ENCODE measurements around the gene ZYG11B.

Gene ZYG11B

DNA sequence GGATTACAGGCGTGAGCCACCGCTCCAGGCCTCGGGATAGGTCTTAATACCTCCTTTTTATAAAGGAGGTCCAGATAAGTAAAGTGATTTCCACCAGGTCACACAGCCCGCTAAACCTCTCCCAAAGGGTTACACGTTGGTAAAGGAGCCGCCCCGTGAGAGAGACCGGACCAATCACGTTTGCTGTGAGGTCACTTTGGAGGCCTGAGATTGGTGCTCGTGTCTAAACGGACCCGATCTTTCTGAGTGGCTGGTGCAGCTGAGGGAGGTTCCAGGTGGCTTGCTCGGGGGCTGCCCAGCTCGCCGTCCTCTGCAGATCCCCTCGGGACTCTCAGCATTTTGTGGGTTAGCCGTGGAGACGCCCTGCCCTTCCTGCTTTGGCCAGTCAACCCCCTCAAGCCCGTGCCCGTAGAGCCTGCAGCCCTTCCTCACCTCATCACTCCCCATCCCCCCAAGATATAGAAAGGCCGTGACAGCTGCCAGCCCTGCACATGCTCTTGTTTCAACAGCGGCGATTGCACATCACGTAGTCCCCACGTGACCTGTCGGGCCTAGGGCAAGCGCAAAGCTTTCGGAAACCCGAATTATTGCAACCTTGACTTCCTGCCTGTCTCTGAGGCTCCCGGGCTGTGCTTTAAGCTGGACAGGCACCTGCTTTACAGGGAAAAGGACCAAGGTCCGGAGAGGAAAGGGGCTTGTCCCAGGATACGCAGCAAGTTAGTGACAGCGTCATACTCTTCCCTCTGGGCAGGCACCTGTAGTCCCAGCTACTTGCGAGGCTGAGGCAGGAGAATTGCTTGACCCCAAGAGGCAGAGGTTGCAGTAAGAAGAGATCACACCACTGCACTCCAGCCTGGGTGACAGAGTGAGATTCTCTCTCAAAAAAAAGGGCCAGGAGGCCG lies 23.1 kb upstream of the ZYG11B start:
- no peak for TF ChIP-seq GATA3 (IDR thresholded peaks at IDR 0.05; ENCODE audit: low read depth, low read length)
- no peak; the same call in 1 of the 2 replicates for TF ChIP-seq GATA2 (IDR thresholded peaks at IDR 0.05; ENCODE audit: low read depth, low read length)

DNA sequence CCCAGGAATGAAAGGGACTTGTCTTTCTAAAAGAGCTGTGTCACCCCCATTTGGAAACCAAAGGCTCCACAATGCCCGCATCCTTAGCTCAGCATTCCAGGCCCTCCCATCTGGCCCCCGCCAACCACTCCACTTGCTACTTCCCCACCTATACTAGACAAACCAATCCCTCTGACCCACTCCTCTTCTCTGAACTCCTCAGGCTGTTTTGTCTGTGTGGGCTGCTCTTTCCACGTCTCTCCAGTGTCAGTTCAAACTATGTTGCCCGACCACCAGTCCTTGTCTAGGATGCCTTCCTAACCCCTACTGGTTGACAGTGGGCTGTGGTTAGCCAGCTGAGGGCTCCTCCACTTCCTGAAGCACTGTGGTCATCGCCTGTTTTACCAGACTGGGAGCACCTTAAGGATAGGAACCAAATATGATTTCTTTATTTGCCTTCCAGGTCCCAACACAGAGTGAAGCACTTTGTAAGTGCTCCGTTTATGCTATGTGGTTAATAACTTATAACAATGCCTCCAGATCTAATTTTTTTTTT lies 20.1 kb upstream of the ZYG11B start:
- TF ChIP-seq GATA3 (IDR thresholded peaks at IDR 0.05; ENCODE audit: low read depth, low read length) (no peak), GATA2 (IDR thresholded peaks at IDR 0.05; ENCODE audit: low read depth, low read length) (no peak)

DNA sequence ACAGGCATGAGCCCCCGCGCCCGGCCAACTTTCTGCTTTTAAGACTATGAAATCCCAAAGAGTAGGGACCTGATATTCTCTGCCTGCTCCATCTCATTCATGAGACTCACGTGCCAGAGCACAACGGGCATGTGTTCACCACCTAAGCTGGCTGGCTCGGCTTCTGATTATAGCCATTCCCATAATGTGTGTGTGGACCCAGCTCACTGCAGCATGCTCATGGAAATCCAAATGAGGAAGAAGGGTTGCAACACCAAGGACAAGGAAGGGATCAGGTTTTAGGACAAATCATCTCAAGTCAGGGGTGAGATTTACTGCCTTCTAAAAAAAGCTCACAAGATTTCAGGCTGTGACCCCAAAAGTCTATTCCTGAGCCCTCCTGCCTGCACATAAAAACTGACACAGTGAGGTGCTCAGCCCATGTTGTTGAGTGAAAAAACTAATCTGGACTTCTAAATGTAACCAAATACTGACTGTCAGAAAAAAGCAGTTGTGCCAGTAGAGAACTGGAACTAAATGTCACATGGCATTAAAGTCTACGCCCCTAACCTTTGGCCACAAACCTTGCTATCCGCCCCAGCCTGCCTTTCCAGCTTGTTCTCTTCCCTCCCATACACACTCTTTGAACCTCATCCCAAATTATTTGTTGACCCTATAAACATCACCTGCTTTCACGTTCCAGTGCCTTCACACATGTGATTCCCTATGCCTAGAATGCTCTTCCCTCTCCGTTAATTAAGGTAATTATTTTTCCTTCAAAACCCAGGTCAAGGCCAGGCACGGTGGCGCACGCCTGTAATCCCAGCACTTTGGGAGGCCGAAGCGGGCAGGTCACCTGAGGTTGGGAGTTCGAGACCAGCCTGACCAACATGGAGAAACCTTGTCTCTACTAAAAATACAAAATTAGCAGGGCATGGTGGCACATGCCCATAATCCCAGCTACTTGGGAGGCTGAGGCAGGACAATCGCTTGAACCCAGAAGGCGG lies 19.0 kb upstream of the ZYG11B start:
- TF ChIP-seq GATA3 (IDR thresholded peaks at IDR 0.05; ENCODE audit: low read depth, low read length) (no peak), GATA2 (IDR thresholded peaks at IDR 0.05; ENCODE audit: low read depth, low read length) (no peak)

DNA sequence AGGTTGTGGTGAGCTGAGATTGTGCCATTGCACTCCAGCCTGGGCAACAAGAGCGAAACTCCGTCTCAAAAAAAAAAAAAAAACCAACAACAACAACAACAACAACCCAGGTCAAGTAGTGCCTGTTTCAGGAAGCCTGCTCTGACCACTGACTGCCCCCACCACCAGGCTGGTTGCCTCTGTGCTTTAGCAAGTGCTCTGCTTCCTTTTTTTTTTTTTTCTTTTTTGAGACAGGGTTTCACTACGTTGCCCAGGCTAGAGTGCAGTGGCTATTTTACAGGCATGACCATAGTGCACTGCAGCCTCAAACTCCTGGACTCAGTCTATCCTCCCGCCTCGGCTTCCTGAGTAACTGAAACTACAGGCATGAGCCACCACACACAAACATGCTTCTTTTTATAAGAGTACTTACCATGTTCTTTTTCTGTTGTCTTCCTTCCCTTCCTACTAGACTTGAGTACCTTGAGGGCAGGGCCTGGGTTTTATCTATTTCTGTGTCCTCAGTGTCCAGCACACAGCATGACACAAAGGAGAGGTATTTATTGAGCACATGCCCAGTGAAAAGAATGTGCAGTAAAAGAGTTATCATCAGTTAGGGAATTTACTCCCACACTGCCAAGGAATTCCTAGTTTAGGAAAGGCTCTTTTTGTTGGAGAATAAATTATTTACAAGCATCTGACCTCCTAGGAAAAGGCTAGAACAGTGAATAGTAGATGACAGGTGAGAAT lies 18.2 kb upstream of the ZYG11B start:
- TF ChIP-seq GATA3 (IDR thresholded peaks at IDR 0.05; ENCODE audit: low read depth, low read length) (no peak), GATA2 (IDR thresholded peaks at IDR 0.05; ENCODE audit: low read depth, low read length) (no peak)

DNA sequence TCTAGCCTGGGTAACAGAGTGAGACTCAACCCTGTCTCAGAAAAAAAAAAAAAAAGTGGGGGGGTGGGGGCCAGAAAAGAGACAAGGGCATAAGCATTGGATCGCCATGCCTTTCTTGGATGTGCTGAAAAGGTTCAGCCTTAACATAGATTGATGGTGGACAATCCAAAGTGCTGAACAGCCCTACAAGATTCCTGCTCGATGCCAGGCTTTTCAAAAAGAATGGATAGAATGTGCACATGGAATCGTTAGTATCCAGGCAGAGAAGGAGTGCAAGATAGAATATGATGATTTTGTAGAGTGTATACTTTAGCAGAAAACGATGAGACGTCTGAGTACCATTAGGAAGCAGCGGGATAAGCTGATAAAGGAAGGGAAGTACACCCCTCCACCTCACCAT lies 17.2 kb upstream of the ZYG11B start:
- no peak for TF ChIP-seq GATA3 (IDR thresholded peaks at IDR 0.05; ENCODE audit: low read depth, low read length)
- no peak for TF ChIP-seq GATA2 (IDR thresholded peaks at IDR 0.05; ENCODE audit: low read depth, low read length)

DNA sequence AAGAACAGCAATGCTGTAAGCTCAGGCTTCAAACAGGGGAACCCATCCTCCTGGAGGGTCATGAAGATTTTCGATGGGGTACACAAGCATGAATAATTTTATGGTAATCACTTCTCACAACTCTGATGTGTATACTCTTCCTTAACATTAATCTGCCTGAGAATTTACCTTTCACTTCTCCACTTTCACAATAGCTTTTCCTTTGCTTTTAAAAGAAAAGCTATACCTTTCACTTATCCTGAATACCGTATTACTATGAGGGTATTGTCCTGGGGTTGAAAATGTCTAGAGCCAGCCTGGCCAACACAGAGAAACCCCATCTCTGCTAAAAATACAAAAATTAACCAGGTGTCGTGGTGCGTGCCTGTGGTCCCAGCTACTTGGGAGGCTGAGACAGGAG lies 12.7 kb upstream of the ZYG11B start:
- TF ChIP-seq GATA3 (IDR thresholded peaks at IDR 0.05; ENCODE audit: low read depth, low read length) (no peak), GATA2 (IDR thresholded peaks at IDR 0.05; ENCODE audit: low read depth, low read length) (no peak)

DNA sequence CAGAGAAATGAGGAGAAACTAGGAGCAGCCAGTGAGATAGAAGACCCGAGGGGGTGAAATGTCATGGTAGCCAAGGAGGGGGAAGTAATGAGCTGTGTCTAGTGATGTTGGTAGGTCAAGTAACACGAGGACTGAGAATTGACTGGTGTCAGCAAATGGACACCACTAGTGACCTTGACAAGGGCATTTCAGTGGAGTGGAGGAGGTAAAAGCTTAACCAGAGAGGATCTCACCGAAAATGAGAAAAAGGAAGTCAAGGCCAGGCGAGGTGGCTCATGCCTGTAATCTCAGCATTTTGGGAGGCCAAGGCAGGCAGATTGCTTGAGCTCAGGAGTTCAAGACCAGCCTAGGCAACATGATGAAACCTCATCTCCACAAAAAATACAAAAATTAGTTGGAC lies 3.0 kb upstream of the ZYG11B start:
- TF ChIP-seq GATA3 (IDR thresholded peaks at IDR 0.05; ENCODE audit: low read depth, low read length) = no peak

DNA sequence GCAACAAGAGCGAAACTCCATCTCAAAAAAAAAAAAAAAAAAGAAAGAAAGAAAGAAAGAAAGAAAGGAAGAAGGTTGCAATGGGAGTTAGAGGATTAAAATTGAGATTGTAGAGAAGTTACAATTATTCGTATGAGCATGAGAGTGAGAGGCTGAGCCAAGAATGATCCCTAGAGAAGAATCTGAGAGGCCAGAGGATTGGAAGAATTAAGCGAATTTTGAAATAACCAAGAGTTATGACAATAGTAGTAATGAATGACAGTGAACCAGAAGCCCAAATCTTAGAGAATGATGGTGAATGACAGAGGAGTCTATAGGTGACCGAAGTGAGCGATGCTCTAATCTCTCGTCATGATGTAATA lies 369 bp upstream of the ZYG11B start:
- no peak for TF ChIP-seq GATA3 (IDR thresholded peaks at IDR 0.05; ENCODE audit: low read depth, low read length)
- TF ChIP-seq GATA2 (IDR thresholded peaks at IDR 0.05; ENCODE audit: low read depth, low read length) = no peak

DNA sequence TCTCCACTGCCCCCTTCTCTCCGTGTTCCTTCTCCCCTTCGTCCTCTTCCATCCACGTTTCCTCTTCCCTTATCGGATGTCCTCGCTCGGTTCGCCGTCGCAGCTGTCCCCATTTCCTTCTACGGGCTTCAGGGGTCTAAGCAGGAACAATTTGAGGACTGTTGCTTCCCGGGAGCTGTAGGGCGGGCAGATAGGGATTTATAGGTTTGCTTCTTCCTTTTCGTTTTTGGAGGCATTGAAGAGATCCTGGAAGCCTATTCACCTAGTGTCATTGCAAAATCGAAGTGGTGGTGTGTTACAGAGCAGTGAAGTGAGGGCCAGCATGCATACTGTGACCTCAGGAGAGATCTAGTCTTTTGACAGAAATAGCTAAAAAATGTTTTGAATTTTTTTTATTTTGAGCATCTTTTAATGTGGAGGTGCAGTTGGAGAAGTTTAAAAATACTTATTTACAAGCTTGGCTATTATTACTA lies 897 bp downstream of the ZYG11B start:
- TF ChIP-seq GATA3 (IDR thresholded peaks at IDR 0.05; ENCODE audit: low read depth, low read length) (no peak), GATA2 (IDR thresholded peaks at IDR 0.05; ENCODE audit: low read depth, low read length) (no peak)

DNA sequence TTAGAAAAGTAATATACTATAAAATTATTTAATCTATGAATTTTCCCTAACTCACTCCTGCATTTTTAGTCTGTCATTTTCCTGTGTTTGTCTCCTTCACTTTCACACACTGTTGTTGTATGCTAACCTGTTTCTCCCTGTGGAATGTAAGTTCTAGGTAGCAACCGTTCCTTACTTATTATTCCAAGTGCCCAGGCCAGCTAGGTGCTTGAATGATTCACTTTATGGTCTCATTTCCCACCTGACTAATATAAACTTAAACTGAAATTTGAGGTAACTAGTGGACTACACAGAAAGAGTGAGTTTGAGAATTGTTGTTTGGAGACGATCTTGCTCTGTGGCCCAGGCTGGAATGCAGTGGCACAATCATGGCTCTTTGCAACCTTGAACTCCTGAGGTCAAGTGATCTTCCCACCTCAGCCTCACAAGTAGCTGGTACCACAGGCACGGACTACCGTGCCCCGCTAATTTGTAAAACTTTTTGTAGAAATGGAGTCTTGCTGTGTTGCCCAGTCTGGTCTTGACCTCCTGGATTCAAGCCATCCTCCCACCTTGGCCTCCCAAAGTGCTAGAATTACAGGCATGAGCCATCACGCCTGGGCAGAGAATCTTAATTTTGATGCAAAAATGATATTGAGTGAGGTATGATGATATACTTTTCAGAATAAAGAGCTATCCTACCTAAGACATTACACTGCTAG lies 1.9 kb downstream of the ZYG11B start:
- no peak for TF ChIP-seq GATA3 (IDR thresholded peaks at IDR 0.05; ENCODE audit: low read depth, low read length)
- TF ChIP-seq GATA2 (IDR thresholded peaks at IDR 0.05; ENCODE audit: low read depth, low read length) = no peak

DNA sequence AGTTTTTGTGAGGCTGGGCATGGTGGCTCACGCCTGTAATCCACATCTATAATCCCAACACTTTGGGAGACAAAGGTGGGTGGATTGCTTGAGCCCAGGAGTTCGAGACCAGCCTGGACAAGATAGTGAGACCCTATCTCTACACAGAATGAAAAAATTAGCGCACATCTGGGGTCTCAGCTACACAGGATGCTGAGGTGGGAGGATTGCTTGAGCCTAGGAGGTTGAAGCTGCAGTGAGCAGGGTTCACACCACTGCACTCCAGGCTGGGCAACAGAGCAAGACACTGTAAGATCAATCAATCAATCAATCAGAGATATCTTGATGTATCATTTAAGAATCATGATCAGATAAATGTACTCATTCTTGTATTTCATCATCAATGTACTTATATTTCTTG lies 7.1 kb downstream of the ZYG11B start:
- TF ChIP-seq GATA3 (IDR thresholded peaks at IDR 0.05; ENCODE audit: low read depth, low read length) (no peak), GATA2 (IDR thresholded peaks at IDR 0.05; ENCODE audit: low read depth, low read length) (no peak)

DNA sequence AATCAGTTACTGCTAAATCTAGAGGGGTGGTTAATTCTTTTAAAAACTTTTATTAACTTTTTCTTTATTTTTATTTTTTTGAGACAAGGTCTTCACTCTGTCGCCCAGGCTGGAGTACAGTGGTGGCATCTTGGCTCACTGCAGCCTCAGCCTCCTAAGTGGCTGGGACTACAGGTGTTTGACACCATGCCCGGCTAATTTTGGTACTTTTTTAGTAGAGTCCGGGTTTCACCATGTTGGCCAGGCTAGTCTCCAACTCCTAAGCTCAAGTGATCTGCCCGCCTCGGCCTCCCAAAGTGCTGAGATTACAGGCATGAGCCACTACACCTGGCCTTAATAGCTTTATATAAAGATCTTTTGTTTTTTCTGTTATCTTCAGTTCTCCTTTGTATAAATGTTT lies 11.9 kb downstream of the ZYG11B start:
- TF ChIP-seq GATA2 (IDR thresholded peaks at IDR 0.05; ENCODE audit: low read depth, low read length) (no peak), GATA3 (IDR thresholded peaks at IDR 0.05; ENCODE audit: low read depth, low read length) (no peak)

DNA sequence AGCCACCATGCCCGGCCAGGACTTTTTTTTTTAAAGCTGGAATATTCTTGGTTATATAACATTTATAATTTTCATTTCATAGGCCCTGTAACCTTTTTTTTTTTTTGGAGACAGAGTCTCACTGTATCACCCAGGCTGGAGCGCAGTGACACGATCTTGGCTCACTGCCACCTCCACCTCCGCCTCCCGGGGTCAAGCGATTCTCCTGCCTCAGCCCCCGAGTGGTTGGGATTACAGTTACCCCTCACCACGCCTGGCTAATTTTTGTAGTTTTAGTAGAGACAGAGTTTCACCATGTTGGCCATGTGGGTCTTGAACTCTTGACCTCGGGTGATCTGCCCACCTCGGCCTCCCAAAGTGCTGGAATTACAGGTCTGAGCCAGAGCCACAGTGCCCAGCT lies 12.6 kb downstream of the ZYG11B start:
- no peak for TF ChIP-seq GATA3 (IDR thresholded peaks at IDR 0.05; ENCODE audit: low read depth, low read length)
- TF ChIP-seq GATA2 (IDR thresholded peaks at IDR 0.05; ENCODE audit: low read depth, low read length) = no peak
